ENCODE results near the gene FXYD7.

The FXYD7 gene

GRCh38 chr19:35112995-35113688, 29.9 kb upstream of the FXYD7 start:
- no peak for DNase-seq

GRCh38 chr19:35114353-35115176, 28.5 kb upstream of the FXYD7 start:
- DNase-seq, result peak; percentile 72

GRCh38 chr19:35115177-35115951, 27.7 kb upstream of the FXYD7 start, which contains the start of gene FXYD3:
FXYD3 (plus strand) TSS chr19:35115823; CDS start chr19:35119377, 3,554 bp downstream.
- DNase-seq, result no peak

GRCh38 chr19:35116072-35116801, 26.8 kb upstream of the FXYD7 start:
- DNase-seq, result peak; percentile 21

- DNase-seq, result no peak
Measured at GRCh38 chr19:35117116-35117515, 25.9 kb upstream of the FXYD7 start.

GRCh38 chr19:35117799-35118198, 25.3 kb upstream of the FXYD7 start:
- no peak for DNase-seq

GRCh38 chr19:35118268-35119020, 24.6 kb upstream of the FXYD7 start:
- peak; percentile 71 for DNase-seq

- DNase-seq, result peak; percentile 80
Measured at GRCh38 chr19:35119091-35119490, 24.0 kb upstream of the FXYD7 start.

GRCh38 chr19:35119578-35120155, 23.4 kb upstream of the FXYD7 start:
- no peak for DNase-seq

- DNase-seq, result no peak
Measured at GRCh38 chr19:35120492-35120891, 22.6 kb upstream of the FXYD7 start.

- DNase-seq, result no peak
Measured at GRCh38 chr19:35120898-35121297, 22.2 kb upstream of the FXYD7 start.

- DNase-seq, result no peak
Measured at GRCh38 chr19:35122687-35123551, 20.1 kb upstream of the FXYD7 start.

- DNase-seq, result peak; percentile 45
Measured at GRCh38 chr19:35123573-35123972, 19.5 kb upstream of the FXYD7 start.

GRCh38 chr19:35124098-35125060, 18.7 kb upstream of the FXYD7 start:
- peak; percentile 95 for DNase-seq

- DNase-seq, result no peak
Measured at GRCh38 chr19:35125270-35125717, 17.8 kb upstream of the FXYD7 start.

GRCh38 chr19:35125749-35126623, 17.1 kb upstream of the FXYD7 start:
- DNase-seq, result no peak

- DNase-seq, result no peak
Measured at GRCh38 chr19:35126624-35126959, 16.5 kb upstream of the FXYD7 start.

GRCh38 chr19:35127871-35128270, 15.2 kb upstream of the FXYD7 start:
- no peak for DNase-seq

All from hematopoietic multipotent progenitor cell treated with erythropoietin and hydrocortisone succinate and interleukin-3 and kit ligand, for 8 days (in vitro differentiated cells).